Sciatic nerve (tissue), 2 donors: ENCODE measurements around the gene MAGOHB. TPM values are rescaled to one million over a fixed set of nuclear protein-coding genes. Genes with fewer than 3 reads are reported as not detected.

Experiments
- ATAC-seq: fragments of 200-7000 bp; cut with Tn5 transposase; one replicate; pipeline ENCODE4 v1.9.1; 2020; ENCODE audit warnings: mild to moderate bottlenecking, moderate library complexity
- DNase-seq: peaks from one replicate; pipeline ENCODE4 v3.0.0-alpha.2; 2020; ENCODE audit warnings: low spot score
- intact Hi-C: fragments of 100-400 bp; cut with DNase I; formaldehyde crosslinking; loops from one replicate; pipeline ENCODE4 v1.14.2; 2022
- total RNA-seq: library from RNA; stranded (reverse); fragmentation: NEBNext Ultra II Directional; extraction: Animal tissue kit (Norgen Biotek cat#: 25700); gene quantifications from one replicate; pipeline ENCODE4 v1.2.1, GENCODE V29; 2021
- donor health status: DM: no; HTN: no; CAD: no.
- donor health status: DM: no; HTN: no; CAD: no.

MAGOHB gene
- total RNA-seq, 1 donor from 2014 or later: 20.6 TPM

DNA sequence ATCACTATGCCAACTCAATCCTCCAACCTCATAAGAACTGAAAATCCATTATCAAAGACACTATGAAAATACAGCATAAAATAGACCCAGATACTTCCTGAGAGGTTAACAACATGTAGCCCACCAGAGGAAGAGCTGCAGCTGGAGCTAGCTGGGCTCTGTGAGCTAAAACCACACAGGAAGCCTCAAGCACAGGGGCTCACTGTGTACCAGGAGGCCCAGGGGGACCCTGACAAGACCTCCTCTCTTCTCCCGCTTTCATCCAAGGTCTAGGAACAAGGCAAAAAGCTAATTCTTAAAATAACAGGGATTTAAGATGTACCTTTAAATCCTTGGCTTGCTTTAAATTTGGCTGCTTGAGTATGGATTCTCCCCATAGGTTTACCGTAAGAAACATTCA is 54.2 kb downstream of the MAGOHB start:
- DNase-seq: no peak
- intact Hi-C loops: no loop called here
- no peak for ATAC-seq

DNA sequence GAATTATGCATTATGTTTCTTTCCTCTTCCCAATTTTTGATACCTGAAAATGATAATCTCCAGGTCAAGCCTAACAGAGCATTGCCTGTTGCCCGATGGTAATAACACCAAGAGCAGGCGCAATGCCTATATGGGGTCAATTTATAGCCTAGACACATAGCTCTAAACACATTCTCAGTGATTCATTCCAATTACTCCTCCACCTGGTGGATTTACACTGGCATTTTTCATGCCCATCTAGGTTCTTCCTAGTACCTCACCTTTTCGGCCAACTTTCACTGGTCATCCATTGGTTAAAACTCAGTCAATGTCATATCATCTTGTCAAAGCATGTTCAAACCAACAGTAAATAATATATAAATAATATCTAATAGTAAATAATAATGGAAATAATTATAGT is 54.6 kb downstream of the MAGOHB start:
- DNase-seq (no peak), ATAC-seq (no peak)
- intact Hi-C loops: no loop called here

GRCh38 chr12:10558301-10558700 is 55.1 kb downstream of the MAGOHB start:
- no peak for ATAC-seq
- intact Hi-C loops: no loop called here
- DNase-seq: no peak

DNA sequence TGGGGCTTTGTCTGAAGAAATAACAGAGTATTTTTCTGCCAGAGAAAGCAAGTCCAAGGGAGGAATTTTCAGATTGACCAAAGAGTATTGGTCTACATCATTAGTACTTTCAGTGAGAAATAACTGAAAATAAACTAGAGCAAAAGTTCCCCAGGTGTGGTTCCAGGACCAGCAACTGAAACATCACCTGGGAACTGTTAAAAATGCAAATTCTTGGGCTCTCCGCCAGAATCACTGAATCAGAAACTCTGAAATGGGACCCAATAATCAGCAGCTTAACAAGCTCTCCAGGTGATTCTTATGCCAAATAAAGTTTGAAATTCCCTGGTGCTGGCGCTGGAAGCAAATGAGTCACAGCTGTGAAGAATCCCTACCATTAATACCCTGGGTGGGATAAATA is 55.6 kb downstream of the MAGOHB start:
- DNase-seq (no peak), ATAC-seq (no peak)
- intact Hi-C loops: no loop called here

DNA sequence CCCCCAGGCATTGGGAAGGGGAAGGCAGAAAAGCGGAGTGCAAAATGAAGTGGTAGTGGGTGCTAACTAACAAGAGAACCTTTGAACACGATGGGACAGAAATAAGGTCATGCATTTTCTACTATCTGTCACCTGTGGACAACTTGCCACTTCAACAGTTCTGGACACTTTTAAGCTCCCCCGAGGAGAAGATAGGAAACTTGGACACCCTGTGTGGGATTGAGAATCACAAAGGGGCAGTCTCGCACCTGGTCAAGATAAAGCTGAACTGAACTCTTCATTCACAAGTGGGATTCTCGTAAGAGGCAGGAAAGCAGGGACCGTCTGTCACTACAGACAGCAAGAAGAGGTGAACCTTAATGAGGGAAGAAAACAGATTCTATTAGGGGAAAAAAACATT is 56.1 kb downstream of the MAGOHB start:
- DNase-seq (no peak), ATAC-seq (no peak)
- intact Hi-C loops: no loop called here

DNA sequence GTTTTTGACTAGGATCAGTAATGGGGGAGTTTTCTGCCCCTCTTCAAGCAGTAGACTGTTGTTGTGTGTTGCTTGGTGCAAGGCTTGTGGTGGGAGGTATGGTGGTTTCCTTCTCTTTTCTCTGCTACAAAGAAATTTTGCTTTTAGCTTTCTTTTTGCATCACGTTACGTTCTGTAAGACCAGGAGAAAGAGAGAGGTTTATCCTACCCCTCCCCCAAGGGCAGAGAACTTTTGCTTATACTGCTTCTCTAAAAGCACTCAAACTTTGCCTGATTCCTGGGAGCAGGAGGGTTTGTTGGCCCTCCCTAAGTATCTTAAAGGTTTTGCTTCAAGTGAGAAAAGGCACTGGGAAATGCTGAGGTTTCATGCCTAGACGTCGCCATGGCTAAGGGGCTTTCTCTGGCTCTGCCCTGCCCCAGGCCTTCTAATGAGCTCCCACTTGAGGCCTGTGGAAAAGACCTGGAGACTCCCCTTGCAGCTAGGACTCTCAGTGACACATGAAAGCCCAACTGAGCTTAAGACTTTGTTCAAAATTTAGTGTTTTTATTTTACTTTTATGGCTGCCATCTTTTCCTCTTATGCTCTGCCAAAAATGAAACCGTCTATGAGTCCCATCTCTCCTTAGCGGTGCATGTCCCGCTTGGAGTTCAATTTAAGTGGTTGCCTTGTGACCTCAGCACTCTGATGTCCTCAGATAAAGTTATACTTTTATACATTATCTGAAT is 58.5 kb downstream of the MAGOHB start:
- ATAC-seq: no peak
- DNase-seq: no peak
- intact Hi-C loops: no loop called here

- intact Hi-C loops: no loop called here
Measured at GRCh38 chr12:10554228-10554755, 59.1 kb downstream of the MAGOHB start.

More at GRCh38 chr12:10554228-10554755, 59.1 kb downstream of the MAGOHB start:
- ATAC-seq (peak; percentile 20), DNase-seq (no peak)

Other genes with a start within 250 kb of the MAGOHB start
- gene KLRK1, start 223.6 kb downstream of the MAGOHB start, total RNA-seq: 3.1 TPM
- gene KLRC4, start 203.9 kb downstream of the MAGOHB start, total RNA-seq: 0.85 TPM
- not detected for gene KLRC3, start 193.0 kb downstream of the MAGOHB start, total RNA-seq
- gene KLRC2, start 177.6 kb downstream of the MAGOHB start, total RNA-seq: 0.67 TPM
- not detected for gene KLRC1, start 160.2 kb downstream of the MAGOHB start, total RNA-seq
- 0.62 TPM for gene EIF2S3B, start 107.7 kb downstream of the MAGOHB start, total RNA-seq
- 0.85 TPM for gene STYK1, start 60.4 kb upstream of the MAGOHB start, total RNA-seq
- gene YBX3, start 109.7 kb upstream of the MAGOHB start, total RNA-seq: 371 TPM
- gene TAS2R7, start 189.0 kb upstream of the MAGOHB start, total RNA-seq: not detected
- 0.27 TPM for gene TAS2R8, start 193.7 kb upstream of the MAGOHB start, total RNA-seq
- not detected for gene TAS2R9, start 196.6 kb upstream of the MAGOHB start, total RNA-seq
- 1.7 TPM for gene TAS2R10, start 212.7 kb upstream of the MAGOHB start, total RNA-seq
- gene PRR4, start 235.9 kb upstream of the MAGOHB start, total RNA-seq: 9.2 TPM